H9 (cell line): ENCODE results near the gene PCDHGC3. TPM values are rescaled to one million over a fixed set of nuclear protein-coding genes. Genes with fewer than 3 reads are reported as not detected.

ENCODE experiments used
- DNase-seq: peaks from one replicate; pipeline ENCODE4 v3.0.0-alpha.2; 2017
- H2AFZ ChIP-seq: one replicate; pipeline ENCODE4 v1.6.1; 2013; ENCODE audit warnings: mild to moderate bottlenecking, low read length, control low read depth, moderate library complexity
- H2AK5ac ChIP-seq: 2 replicates; pipeline ENCODE4 v1.6.1; 2013; ENCODE audit warnings: low read length, control low read depth, mixed read lengths; ENCODE audit not compliant: insufficient read length
- H2BK120ac ChIP-seq: one replicate; pipeline ENCODE4 v1.6.1; 2013; ENCODE audit warnings: low read depth, mild to moderate bottlenecking, low read length, control low read depth, inconsistent platforms; ENCODE audit not compliant: poor library complexity, severe bottlenecking
- H2BK12ac ChIP-seq: 2 replicates; pipeline ENCODE4 v1.6.1; 2013; ENCODE audit warnings: low read length, control low read depth, mixed read lengths, low read depth; ENCODE audit not compliant: insufficient read length
- H2BK15ac ChIP-seq: 2 replicates; pipeline ENCODE4 v1.6.1; 2013; ENCODE audit warnings: low read depth, low read length, control low read depth
- H2BK20ac ChIP-seq: one replicate; pipeline ENCODE4 v1.6.1; 2013; ENCODE audit warnings: low read depth, mild to moderate bottlenecking, low read length, control low read depth, inconsistent platforms; ENCODE audit not compliant: poor library complexity, severe bottlenecking
- H2BK5ac ChIP-seq: 2 replicates; pipeline ENCODE4 v1.6.1; 2013; ENCODE audit warnings: low read length, control low read depth, mixed read lengths; ENCODE audit not compliant: insufficient read length
- H3K14ac ChIP-seq: 2 replicates; pipeline ENCODE4 v1.6.1; 2013; ENCODE audit warnings: low read length, control low read depth; ENCODE audit not compliant: insufficient read depth
- H3K18ac ChIP-seq: 2 replicates; pipeline ENCODE4 v1.6.1; 2013; ENCODE audit warnings: low read depth, mild to moderate bottlenecking, mixed read lengths, low read length, control low read depth; ENCODE audit not compliant: insufficient read length
- H3K23ac ChIP-seq: 2 replicates; pipeline ENCODE4 v1.6.1; 2013; ENCODE audit warnings: low read length, control low read depth, mixed read lengths, low read depth; ENCODE audit not compliant: insufficient read length
- H3K23me2 ChIP-seq: 2 replicates; pipeline ENCODE4 v1.6.1; 2013; ENCODE audit warnings: low read depth, mild to moderate bottlenecking, mixed read lengths, low read length, control low read depth; ENCODE audit not compliant: insufficient read length, poor library complexity, severe bottlenecking
- H3K27ac ChIP-seq: 2 replicates; pipeline ENCODE4 v1.5.1; 2013; ENCODE audit warnings: low read length, control low read depth, mixed read lengths, low read depth; ENCODE audit not compliant: insufficient read length
- H3K27me3 ChIP-seq: 2 replicates; pipeline ENCODE4 v1.6.1; 2013; ENCODE audit warnings: low read length, control low read depth, inconsistent platforms; ENCODE audit not compliant: insufficient read depth
- H3K4ac ChIP-seq: 2 replicates; pipeline ENCODE4 v1.6.1; 2013; ENCODE audit warnings: low read depth, mild to moderate bottlenecking, control low read depth, inconsistent platforms, low read length, moderate library complexity
- H3K4me1 ChIP-seq: 2 replicates; pipeline ENCODE4 v1.6.1; 2013; ENCODE audit warnings: low read length, control low read depth, inconsistent platforms; ENCODE audit not compliant: insufficient read depth
- H3K4me2 ChIP-seq: 2 replicates; pipeline ENCODE4 v1.6.1; 2013; ENCODE audit warnings: low read length, control low read depth, mixed read lengths; ENCODE audit not compliant: insufficient read length, insufficient read depth
- H3K56ac ChIP-seq: 2 replicates; pipeline ENCODE4 v1.6.1; 2013; ENCODE audit warnings: low read depth, mild to moderate bottlenecking, mixed read lengths, low read length, control low read depth; ENCODE audit not compliant: insufficient read length
- H3K79me1 ChIP-seq: 2 replicates; pipeline ENCODE4 v1.6.1; 2013; ENCODE audit warnings: low read depth, mild to moderate bottlenecking, moderate library complexity, low read length, control low read depth, inconsistent platforms; ENCODE audit not compliant: insufficient read depth, poor library complexity, severe bottlenecking
- H3K79me2 ChIP-seq: 2 replicates; pipeline ENCODE4 v1.6.1; 2013; ENCODE audit warnings: low read length, control low read depth, inconsistent platforms; ENCODE audit not compliant: insufficient read depth
- H3K9ac ChIP-seq: 2 replicates; pipeline ENCODE4 v1.6.1; 2013; ENCODE audit warnings: low read length, control low read depth, mixed read lengths; ENCODE audit not compliant: insufficient read length; ENCODE audit errors: extremely low read depth
- H3K9me3 ChIP-seq: one replicate; pipeline ENCODE4 v1.6.1; 2013; ENCODE audit warnings: low read depth, low read length, inconsistent platforms; ENCODE audit not compliant: control insufficient read depth
- H3T11ph ChIP-seq: one replicate; pipeline ENCODE4 v1.6.1; 2013; ENCODE audit warnings: mild to moderate bottlenecking, low read length, control low read depth, inconsistent platforms
- H4K20me1 ChIP-seq: one replicate; pipeline ENCODE4 v1.6.1; 2013; ENCODE audit not compliant: control insufficient read depth, insufficient read length, insufficient read depth
- H4K5ac ChIP-seq: 2 replicates; pipeline ENCODE4 v1.6.1; 2013; ENCODE audit warnings: low read depth, mild to moderate bottlenecking, mixed read lengths, low read length, control low read depth; ENCODE audit not compliant: insufficient read length
- H4K8ac ChIP-seq: replicated peaks from 2 replicates; pipeline ENCODE4 v1.6.1; 2013; ENCODE audit warnings: low read length, control low read depth, mixed read lengths, low read depth; ENCODE audit not compliant: insufficient read length
- H4K91ac ChIP-seq: 2 replicates; pipeline ENCODE4 v1.6.1; 2013; ENCODE audit warnings: low read depth, mild to moderate bottlenecking, moderate library complexity, mixed read lengths, low read length, control low read depth; ENCODE audit not compliant: insufficient read length
- H3K27ac Mint-ChIP-seq, 3 experiments: 2 replicates in 2 of 3; 3 replicates in 1 of 3; pipeline ENCODE4 v1.8.0; 2020 to 2021; ENCODE audit warnings: mixed read lengths in 3 of 3, mild to moderate bottlenecking in 1 of 3, moderate library complexity in 1 of 3
- H3K27me3 Mint-ChIP-seq: 2 replicates; pipeline ENCODE4 v1.8.0; 2021; ENCODE audit warnings: low read depth, mild to moderate bottlenecking, moderate library complexity, mixed read lengths
- H3K36me3 Mint-ChIP-seq, 3 experiments: 2 replicates in 2 of 3; 3 replicates in 1 of 3; pipeline ENCODE4 v1.8.0; 2020 to 2021; ENCODE audit warnings: low read depth in 3 of 3, mixed read lengths in 3 of 3; ENCODE audit not compliant: insufficient read depth in 1 of 3
- H3K4me1 Mint-ChIP-seq, 2 experiments: 2 replicates each; pipeline ENCODE4 v1.8.0; 2020; ENCODE audit warnings: mixed read lengths in 2 of 2
- H3K4me3 Mint-ChIP-seq, 2 experiments: 2 replicates in 1 of 2; 3 replicates in 1 of 2; pipeline ENCODE4 v1.8.0; 2020 to 2021; ENCODE audit warnings: mild to moderate bottlenecking in 2 of 2, mixed read lengths in 2 of 2, moderate library complexity in 1 of 2
- H3K9me3 Mint-ChIP-seq, 2 experiments: 2 replicates in 1 of 2; 3 replicates in 1 of 2; pipeline ENCODE4 v1.8.0; 2020; ENCODE audit warnings: mild to moderate bottlenecking in 2 of 2, mixed read lengths in 2 of 2, moderate library complexity in 1 of 2
- WGBS: extraction: QIAGEN DNeasy Blood & Tissue Kit; methylation state at CpG from one replicate; pipeline ENCODE4 v1.1.7; 2013; ENCODE audit warnings: missing lambda C conversion rate, low lambda C conversion rate, mixed read lengths; ENCODE audit not compliant: insufficient read length; ENCODE audit errors: extremely low coverage; 5-methylcytosine and 5-hydroxymethylcytosine counted together
- total RNA-seq: library from RNA; stranded (reverse); gene quantifications from 2 replicates; pipeline ENCODE4 v1.2.1, GENCODE V29; 2021
- TF ChIP-seq, protein P1 (sequence below): fragments of 200-600 bp; sonication (generic); conservative IDR thresholded peaks from 3 replicates; pipeline ENCODE4 v1.8.0; 2021; ENCODE audit warnings: antibody characterized with exemption, mild to moderate bottlenecking

PCDHGC3 gene
- total RNA-seq, 1 experiment from 2014 or later: 19.8 TPM

DNA sequence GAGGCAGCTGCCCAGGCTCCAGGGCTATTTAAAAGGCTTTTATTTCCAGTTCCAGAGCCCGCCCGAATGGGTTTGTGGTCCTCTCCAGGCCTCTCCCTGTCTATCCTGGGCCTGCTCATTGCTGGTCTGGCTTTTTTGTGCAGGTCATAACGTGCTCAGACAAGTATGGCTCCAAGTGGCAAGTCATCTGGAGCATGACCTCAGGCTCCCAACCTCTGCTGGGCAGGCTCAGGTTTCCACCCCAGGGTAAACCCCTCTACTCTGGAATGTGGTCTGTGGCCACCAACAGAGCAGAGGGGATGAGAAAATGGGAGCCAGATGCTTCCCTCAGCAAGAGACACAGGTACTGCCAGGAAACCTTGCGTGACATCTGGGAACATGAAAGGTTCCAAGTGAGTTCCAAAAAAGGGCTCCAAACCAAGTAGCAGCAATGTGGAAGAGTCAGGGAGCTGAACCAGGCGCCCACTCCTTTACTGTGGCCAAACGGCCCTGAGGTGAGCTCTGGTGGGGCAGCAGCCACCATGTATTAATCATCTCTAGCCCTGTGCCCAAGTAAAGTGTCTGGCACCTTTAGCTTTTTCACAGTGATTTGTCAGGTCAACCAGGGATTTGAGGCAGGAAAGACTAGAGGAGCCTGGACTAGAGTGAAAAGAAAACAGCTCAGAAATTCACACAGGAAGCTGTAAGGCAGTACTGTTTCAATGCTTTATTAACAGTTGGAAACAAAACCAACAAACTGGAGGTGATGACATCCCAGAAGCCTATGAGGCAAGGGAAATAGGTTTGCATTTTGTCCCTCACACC, 38.8 kb downstream of the PCDHGC3 start:
- no peaks in the 10 kb centered on the region; the same call in 1 of the 2 replicates for H3K4me1 ChIP-seq
- no peak overlapping the region for H2BK12ac ChIP-seq
- peaks cover 17% of the 10 kb centered on the region for H3K23me2 ChIP-seq
- peak; percentile 89 for DNase-seq
- no CpG with 5 or more reads among the region's 6 CpGs for WGBS
- H4K20me1 ChIP-seq: no peaks in the 10 kb centered on the region
- H4K91ac ChIP-seq: no peak overlapping the region
- peaks cover 20 to 51% (median 30%) of the 10 kb centered on the region in 3 experiments for H3K36me3 Mint-ChIP-seq
- H3K9ac ChIP-seq: no peak overlapping the region
- peak overlapping the region; percentile 23 for H3T11ph ChIP-seq
- H2BK20ac ChIP-seq: no peak overlapping the region
- peak overlapping the region; percentile 50; the same call in 1 of the 2 replicates for H3K14ac ChIP-seq
- H2BK15ac ChIP-seq: no peak overlapping the region
- H3K4ac ChIP-seq: no peak overlapping the region
- no peak overlapping the region for H2AFZ ChIP-seq
- no peaks in the 10 kb centered on the region; a peak in 1 of 5 replicates for H3K9me3 Mint-ChIP-seq
- H2BK120ac ChIP-seq: no peak overlapping the region
- peak overlapping the region; percentile 91 for H3K4me2 ChIP-seq
- H3K9me3 ChIP-seq: no peaks in the 10 kb centered on the region
- H3K4me3 Mint-ChIP-seq: peak overlapping the region; percentile 75 to 88
- H3K27ac Mint-ChIP-seq: peak overlapping the region; percentile 96
- H3K27me3 ChIP-seq: no peaks in the 10 kb centered on the region
- no peak overlapping the region for H4K5ac ChIP-seq
- no peak overlapping the region for H2AK5ac ChIP-seq
- no peak overlapping the region for H3K56ac ChIP-seq
- H3K27me3 Mint-ChIP-seq: peaks cover 3% of the 10 kb centered on the region; the same call in 1 of the 2 replicates
- no peaks in the 10 kb centered on the region for H3K79me2 ChIP-seq
- TF ChIP-seq, protein P1, sequence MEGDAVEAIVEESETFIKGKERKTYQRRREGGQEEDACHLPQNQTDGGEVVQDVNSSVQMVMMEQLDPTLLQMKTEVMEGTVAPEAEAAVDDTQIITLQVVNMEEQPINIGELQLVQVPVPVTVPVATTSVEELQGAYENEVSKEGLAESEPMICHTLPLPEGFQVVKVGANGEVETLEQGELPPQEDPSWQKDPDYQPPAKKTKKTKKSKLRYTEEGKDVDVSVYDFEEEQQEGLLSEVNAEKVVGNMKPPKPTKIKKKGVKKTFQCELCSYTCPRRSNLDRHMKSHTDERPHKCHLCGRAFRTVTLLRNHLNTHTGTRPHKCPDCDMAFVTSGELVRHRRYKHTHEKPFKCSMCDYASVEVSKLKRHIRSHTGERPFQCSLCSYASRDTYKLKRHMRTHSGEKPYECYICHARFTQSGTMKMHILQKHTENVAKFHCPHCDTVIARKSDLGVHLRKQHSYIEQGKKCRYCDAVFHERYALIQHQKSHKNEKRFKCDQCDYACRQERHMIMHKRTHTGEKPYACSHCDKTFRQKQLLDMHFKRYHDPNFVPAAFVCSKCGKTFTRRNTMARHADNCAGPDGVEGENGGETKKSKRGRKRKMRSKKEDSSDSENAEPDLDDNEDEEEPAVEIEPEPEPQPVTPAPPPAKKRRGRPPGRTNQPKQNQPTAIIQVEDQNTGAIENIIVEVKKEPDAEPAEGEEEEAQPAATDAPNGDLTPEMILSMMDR: no peak
- no peak overlapping the region for H3K27ac ChIP-seq
- H2BK5ac ChIP-seq: no peak overlapping the region
- peak overlapping the region; percentile 55 for H3K18ac ChIP-seq
- H3K23ac ChIP-seq: no peak overlapping the region
- no peaks in the 10 kb centered on the region for H3K79me1 ChIP-seq
- H4K8ac ChIP-seq: no peak overlapping the region
- H3K4me1 Mint-ChIP-seq: peaks cover 33 to 45% of the 10 kb centered on the region in 2 experiments
